HepG2 (cell line): ENCODE measurements around the gene ACSS3.

Source experiments
- POLR2AphosphoS2 ChIP-seq: IDR thresholded peaks from 2 replicates; pipeline ENCODE4 v1.6.1; 2011; ENCODE audit warnings: low read depth, low read length, improper control_type of control experiment
- POLR2AphosphoS5 ChIP-seq: IDR thresholded peaks from 2 replicates; pipeline ENCODE4 v1.6.1; 2012; ENCODE audit warnings: low read depth, low read length
- PRPF4 ChIP-seq: fragments of 200-400 bp; formaldehyde crosslinking; IDR thresholded peaks from 2 replicates; pipeline ENCODE4 v1.6.1; 2016; ENCODE audit warnings: low read length, low read depth; ENCODE audit not compliant: poor library complexity, severe bottlenecking
- ZNF558 ChIP-seq: sonication (generic); formaldehyde crosslinking; IDR thresholded peaks from 2 replicates; pipeline ENCODE4 v1.9.0; 2022; ENCODE audit warnings: mild to moderate bottlenecking, missing genetic modification reagents, borderline replicate concordance
- TF ChIP-seq, protein P1 (sequence below): sonication (generic); formaldehyde crosslinking; IDR thresholded peaks from 2 replicates; pipeline ENCODE4 v1.5.0; 2020; ENCODE audit warnings: mild to moderate bottlenecking, missing genetic modification reagents, moderate library complexity

DNA sequence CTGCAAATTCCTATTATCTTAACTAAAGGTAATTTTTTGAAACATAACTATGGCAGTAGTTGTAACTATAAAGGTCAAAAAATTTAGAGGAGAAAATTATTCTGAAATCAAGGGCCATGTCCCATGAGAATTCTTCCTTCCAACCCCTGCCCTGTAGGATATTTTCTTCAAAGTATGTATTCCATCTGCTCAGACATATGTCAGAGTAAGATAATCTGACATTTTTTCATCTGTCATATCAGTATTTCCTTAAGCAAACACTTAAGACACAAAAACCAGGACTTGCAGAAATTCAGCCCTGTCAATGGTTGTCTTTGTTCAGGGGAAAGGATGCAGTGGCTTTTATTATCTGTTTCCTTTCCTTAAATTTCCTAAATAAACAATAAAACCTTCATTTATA, 36.3 kb downstream of the ACSS3 start:
- TF ChIP-seq, protein P1, sequence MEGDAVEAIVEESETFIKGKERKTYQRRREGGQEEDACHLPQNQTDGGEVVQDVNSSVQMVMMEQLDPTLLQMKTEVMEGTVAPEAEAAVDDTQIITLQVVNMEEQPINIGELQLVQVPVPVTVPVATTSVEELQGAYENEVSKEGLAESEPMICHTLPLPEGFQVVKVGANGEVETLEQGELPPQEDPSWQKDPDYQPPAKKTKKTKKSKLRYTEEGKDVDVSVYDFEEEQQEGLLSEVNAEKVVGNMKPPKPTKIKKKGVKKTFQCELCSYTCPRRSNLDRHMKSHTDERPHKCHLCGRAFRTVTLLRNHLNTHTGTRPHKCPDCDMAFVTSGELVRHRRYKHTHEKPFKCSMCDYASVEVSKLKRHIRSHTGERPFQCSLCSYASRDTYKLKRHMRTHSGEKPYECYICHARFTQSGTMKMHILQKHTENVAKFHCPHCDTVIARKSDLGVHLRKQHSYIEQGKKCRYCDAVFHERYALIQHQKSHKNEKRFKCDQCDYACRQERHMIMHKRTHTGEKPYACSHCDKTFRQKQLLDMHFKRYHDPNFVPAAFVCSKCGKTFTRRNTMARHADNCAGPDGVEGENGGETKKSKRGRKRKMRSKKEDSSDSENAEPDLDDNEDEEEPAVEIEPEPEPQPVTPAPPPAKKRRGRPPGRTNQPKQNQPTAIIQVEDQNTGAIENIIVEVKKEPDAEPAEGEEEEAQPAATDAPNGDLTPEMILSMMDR = no peak
- no peak for TF ChIP-seq ZNF558 (CRISPR knock-in tag)
- TF ChIP-seq PRPF4 = no peak
- no peak for TF ChIP-seq POLR2AphosphoS2
- no peak for TF ChIP-seq POLR2AphosphoS5
